ENCODE data around the gene TROAP. TPM values are rescaled to one million over a fixed set of nuclear protein-coding genes. Genes with fewer than 3 reads are reported as not detected.
"Not testable (repeated sequence)": the region's sequence is repeated elsewhere in the genome, so short reads cannot be mapped to it uniquely, and the experiment has no call there.

TROAP gene
- total RNA-seq, 1 donor from 2014 or later: 1.2 TPM

- peak; percentile 85 for DNase-seq
Observed at GRCh38 chr12:49366652-49367380, 43.8 kb downstream of the TROAP start.

- DNase-seq: no peak
Observed at GRCh38 chr12:49367381-49368239, 44.6 kb downstream of the TROAP start, which contains the start of gene SPATS2. SPATS2 (plus strand) TSS chr12:49367462; CDS start chr12:49461013, 93,551 bp downstream.

DNA sequence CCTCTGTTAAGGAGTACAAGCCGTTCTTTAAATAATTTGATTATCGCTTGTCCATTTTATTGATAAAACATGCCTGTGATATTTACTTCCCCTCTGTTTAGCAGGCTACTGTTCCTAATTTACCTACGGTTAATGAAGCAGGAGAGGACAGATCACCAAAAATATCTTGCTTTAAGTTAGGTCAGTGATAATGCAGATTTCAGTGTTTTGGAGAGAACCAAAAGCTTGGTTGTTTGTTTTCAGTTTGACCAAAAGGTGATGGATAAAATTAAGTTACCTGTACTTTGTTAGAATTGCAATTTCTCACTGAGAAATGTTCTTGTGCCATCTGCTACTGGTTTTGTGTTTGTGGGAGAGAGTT, 45.2 kb downstream of the TROAP start:
- DNase-seq: no peak

DNA sequence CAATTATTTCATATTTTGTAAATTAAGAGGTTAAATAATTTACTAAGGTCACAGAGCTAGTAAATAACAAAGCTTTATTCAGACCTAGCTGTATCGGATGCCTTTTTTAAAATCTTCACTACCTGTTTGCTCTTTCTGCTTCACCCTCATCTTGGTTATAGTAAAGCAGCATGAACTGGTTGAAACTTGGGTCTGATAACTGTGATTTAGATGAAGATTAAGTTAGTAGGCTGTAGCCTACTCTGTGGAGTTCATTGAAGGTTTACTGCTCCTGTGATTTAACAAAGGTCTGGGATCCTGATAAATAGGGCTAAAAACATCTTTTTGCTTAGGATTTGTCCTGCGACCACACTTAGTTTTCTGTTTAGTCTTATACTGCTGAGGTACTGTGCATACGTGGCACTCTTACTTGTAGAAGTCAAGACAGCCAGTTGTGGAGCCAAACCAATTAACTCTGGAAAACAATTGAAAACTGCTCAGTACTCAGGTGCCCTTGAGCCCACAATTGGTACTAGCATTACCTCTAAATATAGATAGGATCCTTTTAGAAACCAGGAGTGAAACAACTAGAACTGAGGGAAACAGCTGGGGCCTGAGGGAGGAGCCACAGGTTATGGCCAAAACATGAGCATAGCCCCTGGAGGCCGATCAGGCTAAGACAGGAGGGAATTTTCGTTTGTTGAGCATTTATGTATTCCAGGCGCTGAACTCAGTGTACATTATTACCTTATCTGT, 46.5 kb downstream of the TROAP start:
- DNase-seq: no peak

DNA sequence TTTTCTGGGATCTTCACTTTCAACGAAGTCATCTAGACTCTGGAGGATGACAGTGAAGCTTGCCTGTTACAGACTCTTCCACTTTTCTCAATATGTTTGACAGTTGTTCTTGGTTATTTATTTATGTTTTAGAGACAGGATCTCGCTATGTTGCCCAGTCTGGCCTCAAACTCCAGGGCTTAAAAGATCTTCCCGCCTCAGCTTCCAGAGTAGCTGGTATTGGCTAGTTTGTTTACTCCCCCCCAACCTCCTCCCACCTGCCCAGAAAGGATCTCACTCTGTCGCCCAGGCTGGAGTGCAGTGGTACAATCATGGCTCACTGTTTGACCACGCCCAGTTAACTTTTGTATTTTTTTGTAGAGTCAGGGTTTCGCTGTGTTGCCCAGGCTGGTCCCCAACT, 47.5 kb downstream of the TROAP start:
- no peak for DNase-seq

- no peak for DNase-seq
Observed at GRCh38 chr12:49375406-49375805, 52.4 kb downstream of the TROAP start.

DNA sequence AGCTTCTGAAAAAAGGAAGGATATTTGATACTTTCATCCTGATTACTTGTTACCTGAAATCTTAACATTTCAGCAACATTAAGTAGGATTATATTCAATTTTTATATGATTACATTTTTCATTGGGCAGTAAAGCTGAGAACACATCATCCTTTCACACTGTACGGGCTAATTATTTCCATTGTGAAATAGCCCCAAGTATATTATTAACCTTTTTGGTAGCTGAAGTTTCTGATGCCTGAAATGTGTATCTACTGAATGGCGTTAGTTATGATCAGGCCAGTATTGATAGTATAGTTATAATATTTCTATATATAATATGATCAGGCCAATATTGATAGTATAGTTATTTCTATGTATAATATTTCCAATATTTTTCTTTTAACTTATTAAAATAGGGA, 54.3 kb downstream of the TROAP start:
- DNase-seq: no peak

- DNase-seq: not testable (repeated sequence)
Observed at GRCh38 chr12:49380184-49380583, 57.1 kb downstream of the TROAP start.

Other genes starting within 250 kb of the TROAP start
- gene DHH, start 228.5 kb upstream of the TROAP start, total RNA-seq: 0.47 TPM
- 90.8 TPM for gene LMBR1L, start 212.4 kb upstream of the TROAP start, total RNA-seq
- 1,492 TPM for gene TUBA1B, start 191.9 kb upstream of the TROAP start, total RNA-seq
- 9,948 TPM for gene TUBA1A, start 134.2 kb upstream of the TROAP start, total RNA-seq
- 33.5 TPM for gene TUBA1C, start 58.2 kb upstream of the TROAP start, total RNA-seq
- gene PRPH, start 28.1 kb upstream of the TROAP start, total RNA-seq: not detected
- 0.16 TPM for gene C1QL4, start 13.9 kb downstream of the TROAP start, total RNA-seq
- gene DNAJC22, start 23.6 kb downstream of the TROAP start, total RNA-seq: 0.78 TPM
- gene SPATS2, start 44.2 kb downstream of the TROAP start, total RNA-seq: 58.2 TPM
- gene KCNH3, start 215.8 kb downstream of the TROAP start, total RNA-seq: 7.5 TPM
- gene MCRS1, start 244.9 kb downstream of the TROAP start, total RNA-seq: 29.9 TPM